T1000 (cell line): Measurements from ENCODE around the gene RALGPS1.

ENCODE experiments used
- DNase-seq: peaks from one replicate; lab custom pipeline; 2025; ENCODE audit warnings: mixed read lengths; lab: John Stamatoyannopoulos, UW

The RALGPS1 gene

DNA sequence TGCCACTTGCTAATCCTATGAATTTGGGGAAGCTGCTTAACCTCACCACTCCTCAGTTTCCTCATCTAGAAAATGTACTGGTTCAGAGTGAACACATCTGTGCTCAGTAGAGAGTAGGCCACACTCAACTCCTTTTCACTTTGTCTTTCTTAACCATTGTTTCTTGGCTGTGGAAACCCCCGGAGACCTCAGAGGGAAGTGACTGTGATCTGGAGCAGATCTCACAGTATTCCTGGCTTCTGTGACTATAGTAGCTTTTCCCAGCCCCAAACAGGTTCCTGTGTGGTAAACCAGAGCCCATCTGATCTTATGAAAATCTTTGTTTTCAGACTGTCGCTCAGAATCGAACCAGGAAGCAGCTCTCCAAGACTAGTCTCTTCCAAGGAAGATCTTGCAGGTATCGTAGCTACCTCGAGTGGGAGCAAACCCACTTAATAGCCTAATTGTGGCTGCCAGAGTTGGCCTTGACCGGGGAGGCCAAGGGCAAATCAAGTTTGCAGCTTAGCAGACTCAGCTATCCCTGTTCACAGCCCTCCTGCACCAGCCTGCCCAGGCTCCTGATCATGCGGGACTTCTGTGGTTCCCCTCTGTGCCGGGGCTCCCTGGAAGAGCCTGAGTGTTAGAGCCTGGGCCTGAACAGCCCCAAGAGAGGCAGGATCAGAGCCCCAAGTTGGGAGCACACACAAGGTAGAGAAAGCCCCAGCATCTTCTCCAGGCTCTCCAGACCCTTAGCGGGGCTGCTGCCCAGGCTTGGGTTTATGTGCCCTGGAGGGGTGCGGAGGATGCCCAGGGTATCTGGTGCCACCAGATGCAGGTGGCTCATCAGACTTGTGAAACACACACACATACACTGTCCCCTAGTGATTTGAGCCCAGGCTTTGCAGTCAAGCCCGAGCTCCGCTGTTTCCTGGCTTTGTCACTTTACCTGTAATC lies 260.1 kb downstream of the RALGPS1 start:
- DNase-seq: no peak

DNA sequence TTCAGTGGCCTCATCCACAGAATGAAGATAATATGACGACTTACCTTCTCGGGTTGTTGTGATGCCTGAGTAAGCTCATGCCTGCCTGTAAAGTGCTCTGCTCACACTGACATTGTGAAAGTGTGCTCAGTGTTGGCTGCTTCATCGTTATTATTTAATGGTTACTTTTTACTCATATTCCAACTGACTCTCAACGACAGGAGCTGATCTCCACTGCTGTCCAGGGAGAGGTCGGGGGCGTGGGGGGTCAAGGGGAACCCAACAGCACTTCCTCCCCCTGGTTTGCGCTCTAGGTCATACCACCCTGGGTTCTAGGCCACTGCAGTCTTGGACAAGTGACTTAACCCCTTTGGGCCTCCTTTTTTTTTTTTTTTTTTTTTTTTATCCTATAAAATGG lies 260.7 kb downstream of the RALGPS1 start:
- no peak for DNase-seq

DNA sequence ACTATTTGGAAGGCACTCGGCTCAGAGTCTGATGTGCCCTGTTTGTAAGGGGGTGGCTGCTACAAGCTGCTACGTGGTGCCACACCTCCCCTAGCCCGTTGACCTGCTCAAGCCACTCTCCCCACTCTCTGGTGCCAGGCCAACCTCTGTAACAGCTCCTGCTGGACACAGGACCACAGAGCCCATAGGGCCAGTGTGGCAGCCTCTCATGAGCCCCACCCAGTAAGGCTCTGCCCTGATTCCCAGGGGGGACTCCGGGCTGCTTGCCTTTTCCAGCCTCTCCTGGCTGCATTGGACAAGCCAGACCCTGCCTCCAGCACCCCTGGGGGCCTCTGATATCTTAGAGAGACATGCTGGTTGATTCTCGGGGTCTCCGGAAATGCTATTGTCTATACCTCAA lies 261.2 kb downstream of the RALGPS1 start:
- no peak for DNase-seq

DNA sequence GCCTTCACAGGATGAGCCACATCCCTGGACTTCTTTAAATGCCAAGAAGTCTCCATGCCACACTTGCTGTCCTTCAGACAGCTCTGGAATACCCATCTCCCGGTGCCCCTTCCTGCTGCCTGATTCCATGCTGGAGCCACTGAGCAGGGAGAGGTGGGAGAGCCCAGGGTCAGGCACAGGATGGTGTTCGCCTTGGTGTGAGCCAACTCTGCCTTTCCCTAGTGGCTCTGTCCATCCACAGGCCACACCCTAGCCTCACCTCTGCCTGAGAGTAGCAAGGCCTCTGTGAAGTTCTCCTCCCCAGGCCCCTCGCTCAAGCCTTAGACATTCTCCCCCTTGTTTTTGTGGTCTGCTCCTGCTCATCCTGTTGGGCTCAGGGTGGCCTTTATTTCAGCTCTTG lies 262.0 kb downstream of the RALGPS1 start:
- no peak for DNase-seq

DNA sequence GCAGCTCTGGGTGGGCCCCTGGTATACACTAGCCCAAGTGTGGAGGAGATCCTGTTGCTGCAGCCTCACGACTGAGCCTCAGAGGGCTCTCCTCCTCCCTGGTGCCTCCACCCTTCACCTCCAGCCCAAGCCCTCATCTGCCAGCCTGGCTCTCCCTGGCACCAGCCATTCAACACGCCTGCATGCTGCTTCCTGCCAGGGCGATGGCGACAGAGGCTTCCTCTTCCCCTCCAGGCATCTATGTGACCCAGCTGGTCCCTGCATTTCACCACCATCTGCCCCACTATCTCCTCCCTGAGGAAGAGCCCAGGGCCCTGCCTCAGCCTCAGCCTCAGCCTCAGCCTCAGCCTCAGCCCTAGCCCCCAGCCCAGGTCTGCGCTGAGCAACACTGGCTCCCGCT lies 262.6 kb downstream of the RALGPS1 start:
- no peak for DNase-seq

DNA sequence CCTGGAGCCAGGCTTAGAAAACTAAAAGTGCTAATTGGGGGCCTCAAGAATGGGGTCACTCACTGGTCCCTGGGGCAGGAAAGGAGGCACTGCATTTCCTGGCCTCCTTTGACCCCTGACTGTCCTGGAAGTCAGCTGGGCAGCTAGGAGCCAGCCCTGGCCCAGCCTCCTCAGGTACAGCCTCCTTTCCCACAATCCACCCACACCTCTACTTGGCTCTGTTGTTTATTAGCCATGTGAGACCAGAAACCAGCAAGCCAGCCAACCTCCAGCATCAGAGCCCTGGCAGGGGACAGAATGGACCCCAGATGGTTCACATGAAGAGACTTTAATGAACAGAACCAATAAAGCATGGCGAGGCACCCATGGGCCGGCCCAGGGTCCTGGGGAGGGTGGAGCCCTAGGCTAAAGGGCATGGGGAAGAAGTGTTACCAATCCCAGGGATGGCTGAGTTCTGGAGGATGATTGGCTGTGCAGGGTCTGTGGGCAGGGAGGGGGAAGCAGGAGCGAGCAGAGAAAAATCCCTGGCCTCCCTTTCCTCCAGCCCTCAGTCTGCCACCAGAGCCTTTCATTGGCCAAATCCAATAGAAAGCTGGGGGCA lies 263.2 kb downstream of the RALGPS1 start:
- DNase-seq: no peak

DNA sequence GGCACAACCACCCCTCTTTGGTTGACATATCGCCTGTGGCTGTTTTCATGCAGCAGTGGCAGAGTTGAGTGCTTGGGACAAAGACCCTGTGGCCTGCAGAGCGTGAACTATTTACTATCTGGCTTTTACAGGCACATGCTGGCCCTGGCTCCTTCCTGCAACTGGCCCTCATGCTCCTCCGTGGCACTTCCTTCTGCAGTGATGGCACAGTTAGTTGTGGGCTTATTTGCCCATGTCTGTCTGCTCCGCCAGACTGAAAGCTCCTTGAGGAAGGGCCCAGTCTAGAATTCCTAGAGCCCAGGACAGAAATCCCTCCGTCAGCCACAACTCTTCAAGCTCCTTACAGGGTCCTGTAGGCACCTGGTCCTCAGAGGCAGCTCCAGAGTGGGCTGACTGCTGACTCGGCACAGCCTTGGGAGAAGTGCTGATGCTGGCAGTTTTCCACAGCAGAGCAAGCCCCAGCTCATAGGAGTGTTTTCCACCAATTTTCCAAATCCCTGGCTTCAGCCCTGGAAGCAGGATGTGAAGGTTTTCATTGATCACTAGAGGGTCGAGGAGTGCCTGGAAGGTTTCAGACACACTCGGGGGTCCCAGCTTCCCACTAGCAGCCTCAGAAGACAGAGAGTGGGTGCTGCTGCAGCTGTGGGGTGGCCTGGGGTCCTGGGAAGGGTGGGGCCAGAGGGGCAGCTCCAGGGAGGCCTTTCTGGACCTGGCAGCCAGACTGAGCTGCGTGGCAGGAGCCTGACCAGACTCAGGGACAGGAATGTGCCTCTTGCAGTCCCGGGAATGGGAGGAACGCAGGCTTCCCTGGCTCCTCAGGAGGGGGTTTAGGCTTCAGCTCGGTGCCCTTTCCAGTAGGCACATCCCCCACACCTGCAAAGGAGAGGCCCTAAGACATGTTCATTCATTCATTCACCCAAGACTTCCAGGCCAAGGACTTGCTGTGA lies 264.4 kb downstream of the RALGPS1 start:
- no peak for DNase-seq

DNA sequence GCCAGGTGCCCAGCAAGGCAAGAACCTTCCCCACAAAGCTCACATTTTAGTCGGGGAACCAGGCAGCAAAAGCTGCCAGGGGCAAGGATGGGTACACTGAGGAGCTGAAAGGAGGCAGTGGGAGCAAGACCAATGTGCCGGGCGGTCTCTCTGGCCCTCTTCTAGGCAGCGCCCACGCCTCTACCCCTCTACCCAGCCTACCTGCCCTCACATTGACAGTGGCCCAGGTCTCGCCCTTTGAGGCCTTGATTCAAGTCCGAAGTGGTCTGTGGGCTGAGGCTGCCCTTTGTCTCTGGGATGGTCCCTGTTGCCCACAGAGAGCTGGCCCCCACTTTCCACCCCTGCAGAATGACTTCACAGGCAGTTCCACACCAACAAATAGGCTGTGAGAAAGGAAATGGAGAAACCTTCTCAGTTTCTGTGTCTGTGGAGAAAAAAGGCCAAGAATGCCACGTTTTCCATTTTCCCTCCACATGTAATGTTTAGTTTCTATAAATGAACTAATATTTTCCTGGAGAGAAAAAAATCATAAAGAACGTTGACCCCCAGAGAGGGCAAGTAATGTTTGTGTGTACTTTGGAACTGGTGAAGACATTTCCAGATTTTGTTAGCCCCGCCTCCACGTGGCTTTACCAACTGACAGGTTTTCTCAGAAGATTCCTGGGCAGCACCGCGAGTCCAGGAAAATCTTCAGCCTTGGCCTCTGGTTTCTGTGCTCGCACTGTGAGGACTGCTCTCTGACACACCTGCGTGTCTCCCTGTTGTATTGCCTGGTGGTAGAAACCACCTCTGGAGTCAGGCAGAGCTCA lies 265.3 kb downstream of the RALGPS1 start:
- no peak for DNase-seq

DNA sequence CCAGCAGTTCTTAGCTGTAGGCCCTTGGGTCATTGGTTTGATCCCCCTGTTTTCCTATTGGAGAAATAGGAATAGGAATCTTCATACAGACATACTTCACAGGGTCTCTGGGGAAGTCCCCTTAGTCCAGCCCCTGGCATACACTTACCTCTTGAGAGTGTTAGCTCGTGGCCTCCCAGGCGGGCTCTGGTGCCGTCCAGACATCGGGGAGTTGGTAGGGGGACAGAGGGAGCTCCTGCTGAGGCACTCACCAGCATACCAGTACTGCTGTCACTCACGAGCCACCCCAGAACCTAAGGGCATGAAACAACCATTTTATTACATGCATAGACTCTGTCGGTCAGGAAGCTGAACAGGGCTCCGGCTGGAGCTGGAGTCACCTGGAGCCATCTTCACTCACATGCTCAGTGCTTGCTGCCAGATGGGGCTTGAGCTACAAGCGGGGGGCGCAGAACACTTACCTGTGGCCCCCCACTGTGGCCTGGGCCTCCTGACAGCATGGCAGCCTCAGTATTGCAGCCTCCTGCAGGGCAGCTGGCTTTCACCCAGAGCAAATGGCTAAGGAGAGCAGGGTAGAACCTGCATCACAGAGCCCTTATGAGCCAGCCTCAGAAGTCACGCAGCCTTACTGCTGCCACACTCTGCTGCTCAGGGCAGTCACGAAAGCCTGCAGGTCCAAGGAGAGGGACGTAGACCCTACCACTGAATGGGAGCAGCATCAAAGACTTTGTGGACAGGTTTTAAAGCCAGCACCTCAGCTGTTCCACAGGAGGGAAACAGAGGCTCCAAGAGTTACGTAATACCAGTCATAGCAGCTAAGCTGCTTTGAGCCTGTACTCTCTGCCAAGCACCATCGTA lies 266.1 kb downstream of the RALGPS1 start:
- no peak for DNase-seq

DNA sequence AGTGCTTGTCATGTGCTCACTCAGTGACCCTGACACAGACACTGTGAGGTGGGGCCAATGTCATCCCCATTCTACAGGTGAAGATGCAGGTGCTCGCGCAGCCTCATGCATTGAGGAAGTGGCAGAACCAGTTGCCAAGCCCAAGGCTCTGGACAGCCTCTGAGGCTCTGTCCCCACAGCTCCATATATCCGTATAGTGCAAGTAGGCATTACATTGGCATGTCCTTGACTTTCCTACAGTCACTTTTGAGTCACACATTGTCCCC lies 266.7 kb downstream of the RALGPS1 start:
- no peak for DNase-seq

DNA sequence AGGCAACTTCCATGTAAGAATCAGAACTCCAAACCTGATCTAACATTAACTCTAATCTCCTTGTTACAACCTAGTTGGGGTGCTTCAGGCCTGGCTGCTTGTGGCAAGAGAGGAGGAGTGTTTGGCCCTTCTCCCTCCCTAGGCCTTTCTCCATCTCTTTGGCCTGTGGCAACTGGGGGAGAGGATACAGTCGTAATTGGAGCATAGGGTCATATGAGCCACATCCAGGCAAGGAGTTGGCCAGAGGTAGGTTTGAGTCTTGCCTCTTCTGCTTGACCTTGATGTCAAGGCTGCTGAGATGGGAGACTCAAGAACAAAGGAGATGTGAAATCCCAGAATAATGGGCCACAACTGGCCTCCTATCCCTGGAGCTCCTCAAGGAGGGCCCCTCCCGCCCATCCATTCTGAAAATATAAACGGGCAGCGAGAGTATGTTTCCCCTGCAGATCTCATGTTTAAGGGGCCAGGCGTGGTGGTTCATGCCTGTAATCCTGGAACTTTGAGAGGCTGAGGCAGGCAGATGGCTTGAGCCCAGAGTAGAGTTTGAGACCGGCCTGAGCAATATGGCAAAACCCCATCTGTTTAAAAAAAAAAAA lies 267.1 kb downstream of the RALGPS1 start:
- DNase-seq: no peak

DNA sequence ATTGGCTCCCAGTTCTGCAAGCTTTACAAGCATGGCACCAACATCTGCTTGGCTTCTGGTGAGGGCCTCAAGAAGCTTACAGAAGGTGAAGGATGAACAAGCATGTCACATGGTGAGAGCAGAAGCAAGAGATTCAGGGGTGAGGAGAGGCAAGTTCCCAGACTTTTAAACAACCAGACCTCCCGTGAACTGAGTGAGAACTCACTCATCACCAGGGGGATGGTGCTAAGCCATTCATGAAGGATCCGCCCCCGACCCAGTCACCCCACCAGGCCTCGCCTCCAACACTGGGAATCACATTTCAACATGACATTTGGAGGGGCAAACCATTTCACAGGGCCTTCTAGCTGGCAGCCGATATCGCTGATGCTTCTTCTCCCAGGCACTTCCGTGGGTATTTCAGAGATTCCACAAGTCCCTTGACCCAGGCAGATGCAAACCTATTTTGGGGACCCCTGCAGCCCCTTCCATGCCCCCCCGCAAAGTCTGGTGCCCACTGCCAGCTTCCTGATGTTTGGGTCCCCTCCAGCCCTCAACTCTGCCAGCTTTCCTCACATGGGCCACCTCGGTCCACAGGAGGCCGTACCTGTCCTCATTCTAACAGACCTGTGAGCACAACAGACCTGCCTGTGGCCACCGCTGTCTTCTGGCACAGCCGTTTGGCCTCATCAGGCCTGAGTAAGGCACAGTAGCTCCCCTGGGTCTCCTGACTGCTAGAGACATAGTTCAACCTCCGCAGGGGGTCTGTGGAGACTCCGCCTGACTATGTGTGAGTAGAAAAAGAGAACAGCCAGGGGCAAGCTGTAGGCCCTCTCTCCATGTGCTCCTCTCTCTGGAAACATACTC lies 268.5 kb downstream of the RALGPS1 start:
- no peak for DNase-seq

DNA sequence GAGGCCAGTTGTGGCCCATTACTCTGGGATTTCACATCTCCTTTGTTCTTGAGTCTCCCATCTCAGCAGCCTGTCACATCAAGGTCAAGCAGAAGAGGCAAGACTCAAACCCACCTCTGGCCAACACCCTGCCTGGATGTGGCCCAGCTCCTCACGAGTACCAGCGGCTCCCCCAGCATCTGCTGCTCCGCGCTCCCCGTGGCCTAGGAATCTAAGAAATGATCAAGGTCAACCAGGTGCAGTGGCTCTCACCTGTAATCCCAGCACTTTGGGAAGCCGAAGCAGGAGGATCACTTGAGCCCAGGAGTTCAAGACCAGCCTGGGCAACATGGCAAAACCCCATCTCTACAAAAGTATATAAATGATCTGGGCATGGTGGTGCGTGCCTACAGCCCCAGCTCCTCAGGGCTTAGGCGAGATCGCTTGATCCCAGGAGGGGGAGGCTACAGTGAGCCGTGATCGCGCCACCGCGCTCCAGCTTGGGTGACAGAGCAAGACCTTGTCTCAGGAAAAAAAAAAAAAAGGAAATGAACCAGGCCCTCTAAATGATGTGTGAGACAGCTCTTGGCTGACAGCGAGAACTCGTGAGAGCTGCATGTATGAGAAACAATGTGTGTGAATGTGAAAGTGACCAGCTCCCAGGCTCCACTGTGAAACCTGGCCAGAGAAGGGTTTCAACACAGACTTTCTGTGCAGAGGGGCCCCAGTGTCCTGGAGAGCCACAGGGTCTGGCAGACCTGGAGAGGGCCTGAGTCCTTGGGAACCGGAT lies 269.4 kb downstream of the RALGPS1 start:
- DNase-seq: no peak

DNA sequence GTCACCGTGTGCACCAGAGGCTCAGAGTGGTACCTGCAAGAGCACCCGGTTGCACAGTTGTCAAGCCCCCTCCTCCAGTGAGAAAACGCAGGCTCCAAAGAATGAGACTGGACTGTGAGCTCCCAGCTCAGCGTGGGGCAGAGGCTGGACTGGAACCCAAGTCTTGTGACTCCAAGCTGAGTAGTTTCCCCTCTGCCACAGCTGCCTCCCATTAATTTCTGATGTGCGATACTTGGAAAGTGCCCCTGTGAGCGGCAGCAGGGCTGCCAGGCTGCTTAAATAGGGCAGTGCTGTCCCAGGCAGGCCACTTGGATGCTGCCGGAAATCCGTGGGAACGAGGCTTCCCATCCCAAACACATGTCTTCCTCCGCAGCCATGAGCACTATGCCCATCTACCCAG lies 270.1 kb downstream of the RALGPS1 start:
- no peak for DNase-seq

DNA sequence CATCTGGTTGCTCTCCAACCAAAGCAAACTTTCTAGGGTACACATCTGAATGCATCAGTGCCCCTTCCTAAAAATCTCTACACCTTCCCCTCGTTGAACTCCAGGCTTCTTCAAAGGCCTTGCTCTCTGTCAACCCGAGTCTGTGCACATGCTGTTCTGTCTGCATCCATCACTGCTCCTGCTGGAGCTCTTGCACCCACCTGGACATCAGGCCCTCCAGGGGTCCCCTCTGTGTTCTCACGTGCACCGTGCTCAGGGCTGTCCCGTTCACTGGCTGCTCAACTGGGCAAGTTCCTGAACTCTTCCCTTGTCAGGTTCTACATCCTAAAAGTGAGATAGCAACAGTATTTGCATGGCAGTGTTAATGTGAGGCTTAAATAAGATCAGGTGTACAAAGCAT lies 270.6 kb downstream of the RALGPS1 start:
- DNase-seq: no peak

DNA sequence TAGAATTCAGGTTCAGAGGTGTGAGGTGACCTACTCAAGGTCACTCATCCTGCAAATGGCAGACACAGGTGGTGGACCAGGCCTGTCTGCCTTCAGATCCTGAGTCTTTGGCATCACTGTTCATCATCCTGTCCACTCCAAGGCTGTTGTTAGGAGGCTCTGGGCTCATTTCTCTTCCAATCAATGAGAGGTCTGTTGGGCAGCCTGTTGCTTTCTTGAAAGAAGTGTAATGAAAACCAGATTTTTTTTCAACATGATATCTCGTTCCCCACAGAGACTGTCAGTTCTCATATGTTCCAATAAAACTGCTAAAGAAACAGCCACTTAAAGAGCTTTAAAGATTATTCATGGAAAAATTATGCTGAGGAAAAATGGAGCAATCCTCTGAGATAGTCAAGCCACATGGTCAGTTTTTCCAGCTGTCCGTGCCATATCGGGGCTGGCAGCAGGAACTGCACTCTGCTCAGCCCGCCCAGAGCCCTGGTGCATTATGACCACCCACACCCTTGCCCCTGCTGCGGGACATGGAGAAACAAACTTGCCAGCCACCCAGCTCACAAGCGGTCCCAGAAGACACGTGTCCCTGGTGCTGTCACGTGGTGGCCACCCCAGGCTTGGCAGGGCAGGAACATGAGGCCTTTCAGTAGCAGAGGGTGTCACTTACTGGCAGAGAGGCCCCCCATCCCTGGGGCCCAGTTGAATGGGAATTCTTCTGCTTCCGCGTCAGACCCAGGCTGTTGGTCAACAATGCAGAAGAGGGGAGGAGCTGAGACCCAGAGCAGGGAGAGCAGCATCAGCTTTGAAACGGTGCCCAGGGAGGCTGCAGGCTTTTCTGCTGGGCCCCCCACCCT lies 271.6 kb downstream of the RALGPS1 start:
- DNase-seq: no peak

DNA sequence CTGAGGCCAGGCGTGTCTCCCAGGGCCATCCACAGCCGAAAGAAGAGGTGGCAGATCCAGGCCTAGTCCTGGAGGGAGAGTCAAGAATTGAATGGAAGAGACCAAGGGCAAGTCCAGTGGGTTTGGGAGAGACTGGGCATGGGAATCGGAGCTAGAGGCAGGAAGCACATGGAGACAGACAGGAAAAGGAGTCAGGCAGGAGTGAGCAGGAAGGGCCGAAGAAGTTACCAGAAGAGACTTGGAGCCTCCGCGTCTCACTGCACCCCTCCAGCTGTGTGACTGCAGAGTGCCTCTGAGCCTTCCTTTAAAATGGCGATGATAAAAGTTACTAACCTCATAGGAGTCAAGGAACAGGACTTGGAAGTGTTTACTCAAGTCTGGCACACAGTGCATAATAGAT lies 272.2 kb downstream of the RALGPS1 start:
- no peak for DNase-seq
